ENCODE results near the gene DCX.

DNA sequence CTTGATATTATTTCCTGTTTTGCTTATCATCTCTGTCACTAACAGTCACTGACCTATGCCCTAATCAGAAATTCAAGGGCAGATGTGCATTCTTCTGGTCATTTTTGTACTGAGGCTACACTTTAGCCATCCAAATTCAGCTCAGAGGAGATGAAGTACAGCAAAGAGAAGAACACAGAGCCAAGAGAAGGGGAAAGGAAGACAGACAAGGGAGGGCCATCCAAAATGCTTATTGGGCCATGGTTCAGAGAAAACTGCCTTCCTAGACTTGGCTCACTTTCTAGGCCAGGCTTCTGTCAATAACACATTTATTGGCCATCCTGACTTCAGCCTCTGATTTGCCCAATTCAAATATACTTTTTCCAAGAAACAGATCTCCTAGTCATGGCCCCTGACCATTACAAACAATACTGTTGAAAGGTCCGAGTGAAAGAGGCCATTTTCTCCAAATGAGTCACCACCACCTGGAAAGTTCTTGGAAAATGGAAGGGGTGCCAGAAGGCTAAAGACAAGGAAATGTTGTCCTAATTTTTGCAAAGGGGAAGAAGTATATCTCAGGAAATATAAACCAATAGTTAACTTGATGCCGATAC, 56.4 kb downstream of the DCX start:
- TF ChIP-seq, protein P1, sequence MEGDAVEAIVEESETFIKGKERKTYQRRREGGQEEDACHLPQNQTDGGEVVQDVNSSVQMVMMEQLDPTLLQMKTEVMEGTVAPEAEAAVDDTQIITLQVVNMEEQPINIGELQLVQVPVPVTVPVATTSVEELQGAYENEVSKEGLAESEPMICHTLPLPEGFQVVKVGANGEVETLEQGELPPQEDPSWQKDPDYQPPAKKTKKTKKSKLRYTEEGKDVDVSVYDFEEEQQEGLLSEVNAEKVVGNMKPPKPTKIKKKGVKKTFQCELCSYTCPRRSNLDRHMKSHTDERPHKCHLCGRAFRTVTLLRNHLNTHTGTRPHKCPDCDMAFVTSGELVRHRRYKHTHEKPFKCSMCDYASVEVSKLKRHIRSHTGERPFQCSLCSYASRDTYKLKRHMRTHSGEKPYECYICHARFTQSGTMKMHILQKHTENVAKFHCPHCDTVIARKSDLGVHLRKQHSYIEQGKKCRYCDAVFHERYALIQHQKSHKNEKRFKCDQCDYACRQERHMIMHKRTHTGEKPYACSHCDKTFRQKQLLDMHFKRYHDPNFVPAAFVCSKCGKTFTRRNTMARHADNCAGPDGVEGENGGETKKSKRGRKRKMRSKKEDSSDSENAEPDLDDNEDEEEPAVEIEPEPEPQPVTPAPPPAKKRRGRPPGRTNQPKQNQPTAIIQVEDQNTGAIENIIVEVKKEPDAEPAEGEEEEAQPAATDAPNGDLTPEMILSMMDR (IDR thresholded peaks at IDR 0.05 in 4 of 5, conservative IDR thresholded peaks at IDR 0.05 in 1 of 5) = no peak
- no peak for TF ChIP-seq POLR2A (IDR thresholded peaks at IDR 0.05)
